Stimulated activated naive CD4-positive, alpha-beta T cell (primary cell): Measurements from ENCODE around the gene SIPA1.
A peak's percentile ranks its signal among the peaks of the same experiment; 100 is the strongest.
"Not testable (repeated sequence)": the region's sequence is repeated elsewhere in the genome, so short reads cannot be mapped to it uniquely, and the experiment has no call there.

Experiments
- DNase-seq, 6 experiments: peaks; one replicate each; lab custom pipeline; 2025; lab: John Stamatoyannopoulos, UW

Gene SIPA1

GRCh38 chr11:65658174-65659021 lies 20.5 kb downstream of the SIPA1 start:
- no peak for DNase-seq

GRCh38 chr11:65660038-65660437 lies 22.1 kb downstream of the SIPA1 start:
- no peak for DNase-seq

GRCh38 chr11:65660908-65661307 lies 23.0 kb downstream of the SIPA1 start:
- DNase-seq, result not testable (repeated sequence)

GRCh38 chr11:65661599-65662246 lies 23.8 kb downstream of the SIPA1 start:
- DNase-seq, result no peak

- no peak for DNase-seq
Measured at GRCh38 chr11:65662247-65662798, 24.4 kb downstream of the SIPA1 start.

- DNase-seq, result peak; percentile 78 to 87 (median 84)
Measured at GRCh38 chr11:65662799-65663638, 25.1 kb downstream of the SIPA1 start, which contains the start of gene RELA. TSS of gene RELA (minus strand) at chr11:65662916. CDS start at chr11:65662832, 84 bp downstream.

GRCh38 chr11:65663639-65664200 lies 25.8 kb downstream of the SIPA1 start:
- DNase-seq, result peak in 4 of 6 experiments; percentile 33 to 65 (median 40)

GRCh38 chr11:65672180-65672860 lies 34.4 kb downstream of the SIPA1 start:
- no peak for DNase-seq

GRCh38 chr11:65672982-65673381 lies 35.1 kb downstream of the SIPA1 start:
- DNase-seq, result no peak

GRCh38 chr11:65680192-65680743 lies 42.4 kb downstream of the SIPA1 start:
- DNase-seq, result no peak

GRCh38 chr11:65683480-65683879 lies 45.6 kb downstream of the SIPA1 start:
- not testable (repeated sequence) for DNase-seq

GRCh38 chr11:65685981-65686380 lies 48.1 kb downstream of the SIPA1 start:
- DNase-seq, result no peak

GRCh38 chr11:65691847-65692246 lies 53.9 kb downstream of the SIPA1 start:
- DNase-seq, result not testable (repeated sequence)

GRCh38 chr11:65692367-65692766 lies 54.5 kb downstream of the SIPA1 start:
- no peak for DNase-seq

GRCh38 chr11:65695459-65696241 lies 57.7 kb downstream of the SIPA1 start:
- no peak for DNase-seq

GRCh38 chr11:65696802-65697552 lies 59.1 kb downstream of the SIPA1 start:
- DNase-seq, result no peak

- DNase-seq, result no peak
Measured at GRCh38 chr11:65698205-65698604, 60.3 kb downstream of the SIPA1 start.

GRCh38 chr11:65699306-65699705 lies 61.4 kb downstream of the SIPA1 start:
- no peak for DNase-seq

- no peak for DNase-seq
Measured at GRCh38 chr11:65700399-65700798, 62.5 kb downstream of the SIPA1 start.
